Kidney (tissue), 14 donors: ENCODE results near the gene SRGAP3. TPM values are rescaled to one million over a fixed set of nuclear protein-coding genes. Genes with fewer than 3 reads are reported as not detected.

ENCODE experiments used
- DNase-seq, 5 donors: peaks; one replicate each; pipeline ENCODE4 v3.0.0-alpha.2; 2013 to 2020
- FAIRE-seq: peaks from 2 replicates; lab custom pipeline; 2012; peaks lifted over from hg19 to GRCh38; lab: Jason Lieb, UNC
- H3K27ac ChIP-seq, 2 donors: one replicate each; pipeline ENCODE4 v1.7.0; 2013; ENCODE audit warnings: low read depth in 2 of 2, low read length in 2 of 2, inconsistent platforms in 1 of 2
- H3K27me3 ChIP-seq: one replicate; pipeline ENCODE4 v1.7.1; 2013; ENCODE audit warnings: low read length, inconsistent platforms; ENCODE audit not compliant: control insufficient read depth, insufficient read depth
- H3K36me3 ChIP-seq, 3 donors: one replicate each; pipeline versions ENCODE4 v1.7.0 to v1.7.1; 2013; ENCODE audit warnings: low read length in 3 of 3, control low read depth in 1 of 3, inconsistent platforms in 1 of 3; ENCODE audit not compliant: insufficient read depth in 3 of 3, control insufficient read depth in 2 of 3
- H3K4me1 ChIP-seq, 3 donors: one replicate each; pipeline versions ENCODE4 v1.7.0 to v1.7.1; 2013; ENCODE audit warnings: low read length in 3 of 3, inconsistent platforms in 1 of 3, low read depth in 1 of 3; ENCODE audit not compliant: control insufficient read depth in 2 of 3, insufficient read depth in 2 of 3
- H3K4me3 ChIP-seq, 3 donors: one replicate each; pipeline versions ENCODE4 v1.7.0 to v1.8.1; 2013; ENCODE audit warnings: low read length in 3 of 3, control low read depth in 1 of 3, inconsistent platforms in 1 of 3
- H3K9ac ChIP-seq, 3 donors: one replicate each; pipeline versions ENCODE4 v1.7.0 to v1.7.1; 2013; ENCODE audit warnings: low read length in 3 of 3, control low read depth in 1 of 3, inconsistent platforms in 1 of 3
- H3K9me3 ChIP-seq, 3 donors: one replicate each; pipeline versions ENCODE4 v1.7.0 to v1.7.1; 2013; ENCODE audit warnings: low read length in 3 of 3, control low read depth in 1 of 3, inconsistent platforms in 1 of 3; ENCODE audit not compliant: control insufficient read depth in 2 of 3, insufficient read depth in 1 of 3
- CTCF ChIP-seq: IDR thresholded peaks from 3 replicates; pipeline ENCODE4 v1.5.1; 2012; ENCODE audit warnings: mild to moderate bottlenecking, moderate library complexity, borderline replicate concordance; ENCODE audit not compliant: insufficient read depth; ENCODE audit errors: extremely low read depth
- intact Hi-C: fragments of 100-400 bp; cut with DNase I; formaldehyde crosslinking; loops from one replicate; pipeline ENCODE4 v1.11.1; 2022
- polyA plus RNA-seq: library from polyadenylated mRNA; stranded (reverse); fragments of 350-450 nt; fragmentation: Illumina TruSeq; extraction: RNeasy Lipid Tissue Mini Kit (QIAGEN cat#74804); gene quantifications from one replicate; pipeline ENCODE4 v1.2.3, GENCODE V29; 2014; ENCODE audit warnings: low read depth, low replicate concordance; ENCODE audit not compliant: insufficient read depth
- total RNA-seq: library from RNA; stranded (reverse); fragmentation: NEBNext Ultra II Directional; extraction: Animal tissue kit (Norgen Biotek cat#: 25700); gene quantifications from one replicate; pipeline ENCODE4 v1.2.1, GENCODE V29; 2021
- donor health status: control.
- donor health status: control.
- donor health status: control.
- donor health status: control.
- donor health status: control.
- donor health status: DM: yes; HTN: yes; CAD: no.
- donor health status: Normal renal cell carcinoma (clear cell type).

Gene SRGAP3
- total and polyA plus RNA-seq, 2 donors from 2014 or later, result 4.1 to 24.3 TPM

GRCh38 chr3:8964436-8965370 lies 284.7 kb downstream of the SRGAP3 start:
- intact Hi-C loops, result no loop called here
- Histone ChIP-seq H3K4me1 (peaks cover 0 to 9% (median 3%) of the 10 kb centered on the region in 3 donors), H3K27ac (no peak overlapping the region), H3K36me3 (no peaks in the 10 kb centered on the region), H3K4me3 (no peak overlapping the region), H3K27me3 (no peaks in the 10 kb centered on the region), H3K9ac (no peak overlapping the region), H3K9me3 (no peaks in the 10 kb centered on the region)
- no peak for TF ChIP-seq CTCF
- DNase-seq (no peak), FAIRE-seq (no peak)

- Histone ChIP-seq H3K9ac (peak within 1 kb of the TSS; percentile 41 to 84 (median 47)), H3K36me3 (no peaks in the 10 kb centered on the region), H3K4me1 (peaks cover 0 to 9% (median 3%) of the 10 kb centered on the region in 3 donors), H3K9me3 (no peaks in the 10 kb centered on the region), H3K27ac (peak within 1 kb of the TSS in 1 of 2 donors; percentile 9), H3K4me3 (peak within 1 kb of the TSS; percentile 72 to 85 (median 85)), H3K27me3 (no peaks in the 10 kb centered on the region)
- DNase-seq (peak; percentile 95 to 97 (median 96)), FAIRE-seq (no peak)
- intact Hi-C loops, result no loop called here
- no peak for TF ChIP-seq CTCF
These were observed 286.2 kb downstream of the SRGAP3 start, which contains the start of gene RAD18 for GRCh38 chr3:8963137-8963853. TSS of gene RAD18 (minus strand) at chr3:8963472. CDS start at chr3:8963385, 87 bp downstream.

GRCh38 chr3:8962226-8962861 lies 287.1 kb downstream of the SRGAP3 start:
- Histone ChIP-seq H3K4me3 (peak overlapping the region; percentile 72 to 85 (median 85)), H3K27ac (no peak overlapping the region), H3K4me1 (peaks cover 0 to 9% (median 3%) of the 10 kb centered on the region in 3 donors), H3K27me3 (no peaks in the 10 kb centered on the region), H3K36me3 (no peaks in the 10 kb centered on the region), H3K9ac (peak overlapping the region in 2 of 3 donors; percentile 47 to 84), H3K9me3 (no peaks in the 10 kb centered on the region)
- DNase-seq, result no peak
- intact Hi-C loops, result no loop called here
- no peak for FAIRE-seq
- no peak for TF ChIP-seq CTCF
